ENCODE measurements around the gene CENPP.

GRCh38 chr9:92516521-92516920 lies 190.8 kb downstream of the CENPP start:
- TF ChIP-seq, protein P1, sequence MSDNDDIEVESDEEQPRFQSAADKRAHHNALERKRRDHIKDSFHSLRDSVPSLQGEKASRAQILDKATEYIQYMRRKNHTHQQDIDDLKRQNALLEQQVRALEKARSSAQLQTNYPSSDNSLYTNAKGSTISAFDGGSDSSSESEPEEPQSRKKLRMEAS (IDR thresholded peaks at IDR 0.05), result no peak
- TF ChIP-seq NFIC (IDR thresholded peaks at IDR 0.05) (no peak), RAD21 (IDR thresholded peaks at IDR 0.05; ENCODE audit: low read depth) (no peak), FOXM1 (IDR thresholded peaks at IDR 0.05; ENCODE audit: borderline replicate concordance, low read depth) (no peak), CEBPB (IDR thresholded peaks at IDR 0.05) (no peak), CREB1 (IDR thresholded peaks at IDR 0.05; ENCODE audit: low read depth) (no peak), ZBTB7A (IDR thresholded peaks at IDR 0.05; ENCODE audit: low read depth) (no peak), TAF1 (IDR thresholded peaks at IDR 0.05; ENCODE audit: low read depth) (no peak), YY1 (IDR thresholded peaks at IDR 0.05; ENCODE audit: low read depth) (no peak), EP300 (IDR thresholded peaks at IDR 0.05; ENCODE audit: borderline replicate concordance) (no peak), EGR1 (IDR thresholded peaks at IDR 0.05) (no peak)
- TF ChIP-seq, protein P2, sequence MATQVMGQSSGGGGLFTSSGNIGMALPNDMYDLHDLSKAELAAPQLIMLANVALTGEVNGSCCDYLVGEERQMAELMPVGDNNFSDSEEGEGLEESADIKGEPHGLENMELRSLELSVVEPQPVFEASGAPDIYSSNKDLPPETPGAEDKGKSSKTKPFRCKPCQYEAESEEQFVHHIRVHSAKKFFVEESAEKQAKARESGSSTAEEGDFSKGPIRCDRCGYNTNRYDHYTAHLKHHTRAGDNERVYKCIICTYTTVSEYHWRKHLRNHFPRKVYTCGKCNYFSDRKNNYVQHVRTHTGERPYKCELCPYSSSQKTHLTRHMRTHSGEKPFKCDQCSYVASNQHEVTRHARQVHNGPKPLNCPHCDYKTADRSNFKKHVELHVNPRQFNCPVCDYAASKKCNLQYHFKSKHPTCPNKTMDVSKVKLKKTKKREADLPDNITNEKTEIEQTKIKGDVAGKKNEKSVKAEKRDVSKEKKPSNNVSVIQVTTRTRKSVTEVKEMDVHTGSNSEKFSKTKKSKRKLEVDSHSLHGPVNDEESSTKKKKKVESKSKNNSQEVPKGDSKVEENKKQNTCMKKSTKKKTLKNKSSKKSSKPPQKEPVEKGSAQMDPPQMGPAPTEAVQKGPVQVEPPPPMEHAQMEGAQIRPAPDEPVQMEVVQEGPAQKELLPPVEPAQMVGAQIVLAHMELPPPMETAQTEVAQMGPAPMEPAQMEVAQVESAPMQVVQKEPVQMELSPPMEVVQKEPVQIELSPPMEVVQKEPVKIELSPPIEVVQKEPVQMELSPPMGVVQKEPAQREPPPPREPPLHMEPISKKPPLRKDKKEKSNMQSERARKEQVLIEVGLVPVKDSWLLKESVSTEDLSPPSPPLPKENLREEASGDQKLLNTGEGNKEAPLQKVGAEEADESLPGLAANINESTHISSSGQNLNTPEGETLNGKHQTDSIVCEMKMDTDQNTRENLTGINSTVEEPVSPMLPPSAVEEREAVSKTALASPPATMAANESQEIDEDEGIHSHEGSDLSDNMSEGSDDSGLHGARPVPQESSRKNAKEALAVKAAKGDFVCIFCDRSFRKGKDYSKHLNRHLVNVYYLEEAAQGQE (IDR thresholded peaks at IDR 0.05; ENCODE audit: low read depth), result no peak
- TF ChIP-seq, protein P3, sequence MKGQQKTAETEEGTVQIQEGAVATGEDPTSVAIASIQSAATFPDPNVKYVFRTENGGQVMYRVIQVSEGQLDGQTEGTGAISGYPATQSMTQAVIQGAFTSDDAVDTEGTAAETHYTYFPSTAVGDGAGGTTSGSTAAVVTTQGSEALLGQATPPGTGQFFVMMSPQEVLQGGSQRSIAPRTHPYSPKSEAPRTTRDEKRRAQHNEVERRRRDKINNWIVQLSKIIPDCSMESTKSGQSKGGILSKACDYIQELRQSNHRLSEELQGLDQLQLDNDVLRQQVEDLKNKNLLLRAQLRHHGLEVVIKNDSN (IDR thresholded peaks at IDR 0.05), result no peak

Measured in Ishikawa (cell line).